HG03175 (cell line): Measurements from ENCODE around the gene LRRC59.
"Not testable (repeated sequence)": the region's sequence is repeated elsewhere in the genome, so short reads cannot be mapped to it uniquely, and the experiment has no call there.

Source experiments
- ATAC-seq: cut with Tn5 transposase; IDR thresholded peaks from one replicate; pipeline ENCODE4 v1.9.1; 2021; ENCODE audit warnings: mild to moderate bottlenecking, moderate library complexity; ENCODE audit not compliant: unreplicated experiment

LRRC59 gene

DNA sequence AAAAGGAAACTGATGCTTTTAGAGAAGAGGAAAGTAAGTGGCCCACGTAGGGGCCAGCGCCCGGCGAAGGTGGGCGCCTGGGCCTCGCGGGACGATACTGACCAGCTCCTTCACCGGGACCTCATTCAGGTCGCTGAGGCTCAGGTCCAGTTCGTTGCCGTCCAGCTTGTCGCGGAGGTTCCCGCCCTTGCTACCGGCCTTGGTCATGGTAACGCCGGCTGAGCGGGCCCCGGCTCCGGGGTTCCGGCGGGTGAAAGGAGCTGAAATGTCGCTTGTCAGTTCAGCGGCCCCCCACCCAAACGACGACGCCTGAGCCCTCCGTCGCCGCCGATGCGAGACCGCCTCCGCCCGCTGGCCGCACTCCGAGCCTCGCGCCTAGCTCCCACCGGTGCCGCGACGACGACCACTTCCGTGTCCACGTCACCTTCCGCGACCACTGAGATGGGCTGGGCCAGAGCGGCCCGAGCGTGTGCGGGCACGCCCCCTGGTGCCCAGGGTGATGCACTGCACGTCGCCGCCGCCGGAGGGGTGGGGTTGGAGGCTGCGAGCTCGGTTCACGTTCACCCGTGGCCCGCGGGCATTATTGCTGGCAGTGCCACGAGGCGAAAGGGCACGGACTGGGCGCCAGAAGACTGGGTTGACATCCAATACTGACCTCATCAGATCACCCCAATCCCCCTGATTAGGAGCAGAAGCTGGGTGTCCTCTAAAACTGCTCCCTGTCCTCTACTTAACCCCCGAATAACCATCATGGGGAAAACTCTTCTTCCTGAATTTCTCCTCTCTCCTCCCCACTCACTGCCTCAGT, at the start of gene LRRC59:
LRRC59 (minus strand) TSS at position 413 of the 808 bp plus-strand sequence; CDS start at position 207, 206 bp downstream.
- peak; percentile 98 for ATAC-seq

- ATAC-seq = no peak
Observed at GRCh38 chr17:50445730-50446325, 48.5 kb upstream of the LRRC59 start.

DNA sequence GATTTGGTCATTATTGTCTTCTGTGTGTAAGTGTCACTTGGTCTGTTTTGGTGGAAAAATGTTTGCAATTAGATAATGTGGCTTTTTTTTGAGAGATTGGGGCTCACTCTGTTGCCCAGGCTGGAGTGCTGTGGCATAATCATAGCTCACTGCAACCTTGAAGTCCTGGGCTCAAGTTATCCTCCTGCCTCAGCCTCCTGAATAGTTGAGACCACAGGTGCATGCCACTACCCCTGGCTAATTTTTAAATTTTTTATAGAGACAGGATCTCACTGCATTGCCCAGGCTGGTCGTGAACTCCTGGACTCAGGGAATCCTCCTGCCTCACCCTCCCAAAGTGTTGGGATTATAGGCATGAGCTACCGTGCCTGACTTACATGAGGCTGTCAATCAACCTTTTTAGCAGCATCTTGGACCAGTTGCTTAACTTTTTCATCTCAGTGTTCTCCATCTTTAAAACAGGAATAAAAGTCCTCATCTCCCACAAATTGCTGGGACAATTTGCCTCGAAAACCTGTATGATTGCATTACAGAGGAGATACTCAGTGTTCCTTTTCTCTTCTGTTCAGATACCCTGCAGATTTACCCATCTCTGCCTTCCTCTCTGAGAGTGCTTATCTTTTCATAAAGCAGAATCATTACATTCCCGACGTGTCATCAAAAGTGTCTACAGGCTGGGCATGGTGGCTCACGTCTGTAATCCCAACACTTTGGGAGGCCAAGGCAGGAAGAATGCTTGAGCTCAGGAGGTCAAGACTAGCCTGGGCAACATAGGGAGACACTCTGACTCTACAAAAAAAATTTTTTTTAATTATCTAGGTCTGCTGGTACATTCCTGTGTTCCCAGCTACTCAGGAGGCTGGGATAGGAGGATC, 47.8 kb upstream of the LRRC59 start:
- ATAC-seq = no peak

- no peak for ATAC-seq
Observed at GRCh38 chr17:50443505-50443974, 46.2 kb upstream of the LRRC59 start.

GRCh38 chr17:50440838-50441829, 43.8 kb upstream of the LRRC59 start:
- ATAC-seq = no peak

DNA sequence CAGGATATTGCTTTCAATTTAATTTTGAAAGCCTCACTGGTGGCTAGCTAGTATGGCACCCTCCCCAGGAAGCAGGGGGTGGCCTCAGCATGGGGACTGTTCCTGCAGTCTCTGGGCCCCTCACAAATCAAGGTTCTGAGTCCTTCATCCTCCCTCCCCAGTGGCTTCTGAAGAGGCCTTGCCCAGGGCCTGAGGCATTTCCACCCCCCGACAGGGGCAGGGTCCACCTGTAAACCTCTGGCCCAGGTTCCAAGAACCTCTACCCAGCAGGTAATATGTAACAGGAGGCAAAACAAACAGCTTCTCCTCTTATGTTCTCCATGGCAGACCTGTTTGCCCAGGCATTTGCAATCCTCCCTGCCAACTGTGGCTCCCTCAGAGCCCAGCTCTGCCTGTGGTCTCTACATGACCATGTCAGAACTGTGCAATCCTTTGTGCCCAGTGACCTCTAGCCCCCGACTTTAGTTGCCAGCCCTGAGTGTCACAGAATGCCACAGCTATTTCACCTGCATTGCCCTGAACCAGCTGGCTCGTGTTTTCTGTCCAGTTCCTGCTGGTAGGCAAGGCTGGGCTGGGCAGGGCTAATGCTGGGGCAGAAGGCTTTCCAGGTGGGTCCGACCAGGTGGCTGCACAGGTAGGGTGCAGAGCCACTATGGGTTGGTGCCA, 43.0 kb upstream of the LRRC59 start:
- no peak for ATAC-seq

DNA sequence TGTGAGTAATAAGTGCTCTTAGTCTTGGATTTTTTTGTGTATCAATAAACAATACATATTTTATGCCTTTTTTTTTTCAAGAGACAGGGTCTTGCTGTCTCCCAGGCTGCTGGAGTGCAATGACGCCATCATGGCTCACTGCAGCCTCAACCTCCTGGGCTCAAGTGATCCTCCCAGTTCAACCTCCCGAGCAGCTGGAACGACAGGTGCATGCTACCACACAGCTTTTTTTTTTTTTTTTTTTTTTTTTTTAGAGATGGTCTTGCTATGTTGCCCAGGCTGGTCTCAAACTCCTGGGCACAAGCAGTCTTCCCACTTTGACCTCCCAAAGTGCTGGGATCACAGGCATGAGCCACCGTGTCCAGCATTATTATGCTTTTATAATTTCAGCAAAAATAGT, 41.7 kb upstream of the LRRC59 start:
- ATAC-seq = no peak

DNA sequence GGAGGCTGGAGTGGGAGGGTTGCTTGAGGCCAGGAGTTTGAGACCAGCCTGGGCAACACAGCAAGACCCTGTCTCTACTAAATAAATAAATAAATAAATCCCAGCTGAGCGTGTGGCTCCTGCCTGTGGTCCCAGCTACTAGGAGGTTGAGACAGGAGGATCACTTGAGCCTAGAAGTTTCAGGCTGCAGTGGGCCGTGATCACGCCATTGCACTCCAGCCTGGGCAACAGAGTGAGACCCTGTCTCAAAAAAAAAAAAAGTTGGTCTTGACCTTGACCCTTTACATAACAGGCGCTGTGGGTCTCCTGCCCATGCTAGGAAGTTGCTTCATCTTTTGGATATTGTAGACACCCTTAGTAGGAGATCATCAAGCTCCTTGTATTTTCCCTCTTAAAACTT, 40.1 kb upstream of the LRRC59 start:
- ATAC-seq = no peak

GRCh38 chr17:50432125-50432762, 34.9 kb upstream of the LRRC59 start:
- ATAC-seq = no peak

DNA sequence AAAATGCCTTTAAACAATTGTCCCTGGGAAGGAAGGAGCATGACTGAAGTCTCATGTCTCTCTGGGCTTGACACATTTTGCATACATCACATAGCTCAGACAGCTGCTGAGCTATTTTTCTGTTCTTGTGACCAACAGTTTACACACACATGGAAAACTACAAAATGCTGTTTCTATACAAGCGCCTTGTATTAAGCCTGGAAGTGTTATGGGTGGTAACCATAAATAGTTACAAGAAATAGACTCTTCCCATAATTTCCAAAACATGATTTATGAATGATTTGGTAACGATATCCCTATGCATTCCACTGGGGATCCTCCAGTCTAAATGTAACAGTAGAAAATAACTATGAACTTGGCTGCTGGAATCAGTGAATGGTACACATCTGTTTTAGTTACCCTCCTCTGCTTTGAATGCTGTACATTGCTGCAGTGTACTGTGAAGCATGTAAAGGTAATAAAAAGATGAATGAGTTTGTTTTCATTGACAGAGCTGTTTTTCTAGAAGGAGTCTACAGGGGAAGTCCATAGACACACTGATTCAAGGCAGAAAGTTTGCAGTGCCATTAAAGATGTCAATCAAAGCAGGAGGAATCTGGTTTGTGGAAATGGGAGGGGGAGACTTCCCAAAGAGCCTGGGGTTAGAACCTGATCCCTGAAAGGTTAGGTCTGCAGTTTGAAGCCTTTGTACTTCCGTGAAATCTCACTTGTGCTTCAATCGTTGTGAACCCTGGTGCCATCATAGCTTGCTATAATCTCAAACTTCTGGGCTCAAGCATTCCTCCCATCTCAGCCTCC, 33.7 kb upstream of the LRRC59 start:
- ATAC-seq = no peak

DNA sequence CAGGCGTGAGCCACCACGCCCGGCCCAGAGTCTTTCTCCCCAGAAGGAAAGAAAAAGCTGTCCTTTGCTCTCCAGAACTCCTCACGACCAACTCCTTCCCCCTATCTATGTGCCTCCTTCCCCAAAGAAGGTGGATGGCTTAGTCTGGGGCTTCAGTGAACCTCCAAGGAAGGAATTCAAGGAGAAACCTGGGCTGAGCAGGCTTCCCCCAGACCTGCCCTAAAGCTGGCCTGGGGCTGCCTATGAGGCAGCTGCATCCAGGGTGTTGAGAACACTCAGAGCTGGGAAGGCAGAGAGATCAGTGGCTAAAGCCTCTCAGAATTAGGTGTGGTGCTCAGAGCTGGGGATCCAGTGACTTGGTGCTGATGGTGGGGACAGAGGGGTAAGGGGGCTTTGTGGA, 32.5 kb upstream of the LRRC59 start:
- ATAC-seq = no peak

DNA sequence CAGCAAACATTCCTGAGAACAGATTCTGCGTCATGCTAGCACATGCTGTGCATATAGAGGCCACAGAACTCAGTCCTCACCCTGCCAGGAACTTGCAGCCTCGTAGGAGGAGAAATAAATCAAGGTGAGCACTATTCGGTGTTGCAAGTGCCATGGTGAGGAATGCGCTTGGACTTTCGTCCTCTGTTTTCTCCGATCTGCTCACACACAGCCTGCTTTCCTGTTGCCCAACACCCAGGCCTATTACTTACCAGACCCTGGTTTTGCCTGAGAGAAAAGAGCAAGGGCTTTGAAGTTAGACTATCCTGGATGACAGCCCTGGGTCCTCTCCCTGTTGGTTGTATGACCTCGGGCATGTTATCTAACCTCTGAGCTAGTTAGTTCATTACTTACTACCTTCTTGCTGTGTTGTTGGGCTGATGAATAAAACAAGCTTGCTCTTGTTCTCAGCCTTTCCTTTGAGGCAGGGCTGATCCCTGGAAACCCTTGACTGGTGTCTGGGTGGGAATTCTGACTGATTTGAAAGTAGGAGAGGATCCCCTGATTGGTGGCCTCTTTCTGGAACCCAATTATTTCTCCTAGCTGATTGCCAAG, 31.6 kb upstream of the LRRC59 start:
- ATAC-seq = no peak

DNA sequence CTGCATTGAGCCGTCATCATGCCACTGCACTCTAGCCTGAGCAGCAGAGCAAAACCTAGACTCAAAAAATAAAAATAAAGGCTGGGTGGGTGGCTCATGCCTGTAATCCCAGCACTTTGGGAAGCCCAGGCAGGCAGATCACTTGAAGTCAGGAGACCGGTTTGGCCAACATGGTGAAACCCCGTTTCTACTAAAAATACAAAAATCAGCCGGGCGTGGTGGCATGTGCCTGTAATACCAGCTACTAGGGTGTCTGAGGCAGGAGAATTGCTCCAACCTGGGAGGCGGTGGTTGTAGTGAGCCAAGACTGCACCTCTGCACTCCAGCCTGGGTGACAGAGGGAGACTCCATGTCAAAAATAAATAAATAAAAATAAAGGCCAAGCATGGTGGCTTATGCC, 30.8 kb upstream of the LRRC59 start:
- ATAC-seq = not testable (repeated sequence)

GRCh38 chr17:50426814-50427787, 29.8 kb upstream of the LRRC59 start:
- no peak for ATAC-seq

DNA sequence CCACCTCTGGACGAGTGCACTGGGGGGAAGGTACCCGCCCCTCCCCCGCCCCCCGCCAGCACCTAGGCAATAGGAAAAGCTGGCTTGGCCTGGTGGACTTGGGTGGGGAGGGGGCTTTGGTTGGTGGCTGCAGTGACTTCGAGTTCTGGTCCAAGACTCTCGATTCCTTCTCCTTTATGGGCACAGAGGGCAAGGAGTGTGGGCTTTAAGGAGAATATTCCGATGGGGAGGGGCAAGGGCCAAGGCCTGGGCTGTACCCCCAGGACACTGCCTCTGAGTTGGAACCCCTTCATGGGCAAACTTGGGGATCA, 29.1 kb upstream of the LRRC59 start:
- ATAC-seq = no peak

GRCh38 chr17:50425682-50426471, 28.6 kb upstream of the LRRC59 start, which contains the start of gene ACSF2:
Gene ACSF2 (plus strand): TSS chr17:50426218. CDS start chr17:50426262, 44 bp downstream.
- peak; percentile 50 for ATAC-seq
